HL-60 (cell line): ENCODE data around the gene STIM2.

ENCODE experiments used
- DNase-seq, 2 experiments: peaks; one replicate each; pipeline ENCODE4 v3.0.0-alpha.2; 2010 to 2020; ENCODE audit warnings: low read depth in 1 of 2, low spot score in 1 of 2
- H3K27ac ChIP-seq: fragments of 250-450 bp; sonication (Bioruptor Pico); replicated peaks from 2 replicates; pipeline ENCODE4 v1.5.1; 2020; ENCODE audit warnings: mild to moderate bottlenecking, moderate library complexity
- H3K27me3 ChIP-seq: fragments of 250-450 bp; sonication (Bioruptor Pico); 2 replicates; pipeline ENCODE4 v1.5.1; 2021; ENCODE audit warnings: mild to moderate bottlenecking, moderate library complexity; ENCODE audit not compliant: insufficient read depth, poor library complexity, severe bottlenecking
- H3K4me3 ChIP-seq: replicated peaks from 2 replicates; pipeline ENCODE4 v1.5.1; 2011; ENCODE audit warnings: mild to moderate bottlenecking, control low read depth, low read length; ENCODE audit not compliant: insufficient read depth
- GABPA ChIP-seq: IDR thresholded peaks from 2 replicates; pipeline ENCODE4 v1.6.1; 2012; ENCODE audit warnings: low read depth
- POLR2AphosphoS5 ChIP-seq: IDR thresholded peaks from 2 replicates; pipeline ENCODE4 v1.6.1; 2012; ENCODE audit warnings: low read depth
- REST ChIP-seq: IDR thresholded peaks from 2 replicates; pipeline ENCODE4 v1.6.1; 2012; ENCODE audit warnings: low read depth; ENCODE audit not compliant: insufficient replicate concordance
- SPI1 ChIP-seq: IDR thresholded peaks from 2 replicates; pipeline ENCODE4 v1.6.1; 2012; ENCODE audit warnings: low read depth, mild to moderate bottlenecking, borderline replicate concordance
- TF ChIP-seq, protein P1 (sequence below): IDR thresholded peaks from one replicate; pipeline ENCODE4 v1.5.1; 2011; ENCODE audit warnings: low read length, control low read depth, inconsistent platforms; ENCODE audit not compliant: insufficient read depth

Gene STIM2

GRCh38 chr4:26984896-26985295, 124.3 kb downstream of the STIM2 start:
- DNase-seq, result no peak
- TF ChIP-seq, protein P1, sequence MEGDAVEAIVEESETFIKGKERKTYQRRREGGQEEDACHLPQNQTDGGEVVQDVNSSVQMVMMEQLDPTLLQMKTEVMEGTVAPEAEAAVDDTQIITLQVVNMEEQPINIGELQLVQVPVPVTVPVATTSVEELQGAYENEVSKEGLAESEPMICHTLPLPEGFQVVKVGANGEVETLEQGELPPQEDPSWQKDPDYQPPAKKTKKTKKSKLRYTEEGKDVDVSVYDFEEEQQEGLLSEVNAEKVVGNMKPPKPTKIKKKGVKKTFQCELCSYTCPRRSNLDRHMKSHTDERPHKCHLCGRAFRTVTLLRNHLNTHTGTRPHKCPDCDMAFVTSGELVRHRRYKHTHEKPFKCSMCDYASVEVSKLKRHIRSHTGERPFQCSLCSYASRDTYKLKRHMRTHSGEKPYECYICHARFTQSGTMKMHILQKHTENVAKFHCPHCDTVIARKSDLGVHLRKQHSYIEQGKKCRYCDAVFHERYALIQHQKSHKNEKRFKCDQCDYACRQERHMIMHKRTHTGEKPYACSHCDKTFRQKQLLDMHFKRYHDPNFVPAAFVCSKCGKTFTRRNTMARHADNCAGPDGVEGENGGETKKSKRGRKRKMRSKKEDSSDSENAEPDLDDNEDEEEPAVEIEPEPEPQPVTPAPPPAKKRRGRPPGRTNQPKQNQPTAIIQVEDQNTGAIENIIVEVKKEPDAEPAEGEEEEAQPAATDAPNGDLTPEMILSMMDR, result no peak
- TF ChIP-seq GABPA (no peak), POLR2AphosphoS5 (no peak), SPI1 (no peak), REST (no peak)
- H3K27ac ChIP-seq, result no peak overlapping the region
- no peak overlapping the region for H3K4me3 ChIP-seq
- no peaks in the 10 kb centered on the region for H3K27me3 ChIP-seq

- TF ChIP-seq, protein P1, result no peak
- no peak for TF ChIP-seq GABPA
- peak in 1 of 2 experiments; percentile 14 for DNase-seq
- no peak overlapping the region for H3K4me3 ChIP-seq
These were observed 125.2 kb downstream of the STIM2 start for GRCh38 chr4:26985873-26986272.

DNA sequence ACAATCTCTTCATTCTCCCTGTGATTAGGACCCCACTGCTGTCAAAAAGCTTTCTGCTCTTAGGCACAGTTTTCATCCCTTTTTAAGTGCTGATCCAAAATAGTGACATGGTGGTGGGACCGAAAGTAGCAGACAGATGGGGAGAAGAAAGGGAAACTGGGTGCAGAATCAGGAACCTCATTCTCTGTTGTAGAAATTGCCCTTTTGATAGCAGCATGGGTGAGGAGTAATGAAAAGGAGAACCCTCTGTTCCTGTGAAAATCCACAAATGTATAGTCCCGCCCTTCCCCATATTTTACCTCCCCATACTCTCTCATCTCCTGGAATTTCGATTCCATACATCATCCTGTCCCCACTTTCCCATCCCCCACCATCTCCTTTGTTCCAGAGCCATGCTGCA, 126.5 kb downstream of the STIM2 start:
- H3K27ac ChIP-seq, result no peak overlapping the region
- H3K4me3 ChIP-seq, result no peak overlapping the region
- DNase-seq, result no peak
- TF ChIP-seq, protein P1, result no peak
- TF ChIP-seq GABPA, result no peak
- TF ChIP-seq SPI1, result no peak
- no peak for TF ChIP-seq POLR2AphosphoS5
- TF ChIP-seq REST, result no peak
- H3K27me3 ChIP-seq, result no peaks in the 10 kb centered on the region

More at GRCh38 chr4:26985873-26986272, 125.2 kb downstream of the STIM2 start:
- no peak overlapping the region for H3K27ac ChIP-seq
- no peaks in the 10 kb centered on the region for H3K27me3 ChIP-seq

- no peaks in the 10 kb centered on the region for H3K27me3 ChIP-seq
- H3K27ac ChIP-seq, result no peak overlapping the region
- no peak overlapping the region for H3K4me3 ChIP-seq
- DNase-seq, result no peak
- TF ChIP-seq REST (no peak), GABPA (no peak), SPI1 (no peak), POLR2AphosphoS5 (no peak)
- TF ChIP-seq, protein P1, result no peak
These were observed 130.4 kb downstream of the STIM2 start for GRCh38 chr4:26991057-26991456.
